NCI-H460 (cell line): ENCODE measurements around the gene CHRNA1. TPM values are rescaled to one million over a fixed set of nuclear protein-coding genes. Genes with fewer than 3 reads are reported as not detected.
A peak's percentile ranks its signal among the peaks of the same experiment; 100 is the strongest.

Source experiments
- DNase-seq: peaks from one replicate; pipeline ENCODE4 v3.0.0-alpha.2; 2016; ENCODE audit warnings: low read depth; ENCODE audit errors: extremely low read depth
- total RNA-seq: library from RNA; depleted of rRNA; stranded (reverse); fragments of >200 nt; shearing (Covaris generic); gene quantifications from 2 replicates; pipeline ENCODE4 v1.2.3, GENCODE V29; 2014

Gene CHRNA1
- total RNA-seq, 1 experiment from 2014 or later = not detected

DNA sequence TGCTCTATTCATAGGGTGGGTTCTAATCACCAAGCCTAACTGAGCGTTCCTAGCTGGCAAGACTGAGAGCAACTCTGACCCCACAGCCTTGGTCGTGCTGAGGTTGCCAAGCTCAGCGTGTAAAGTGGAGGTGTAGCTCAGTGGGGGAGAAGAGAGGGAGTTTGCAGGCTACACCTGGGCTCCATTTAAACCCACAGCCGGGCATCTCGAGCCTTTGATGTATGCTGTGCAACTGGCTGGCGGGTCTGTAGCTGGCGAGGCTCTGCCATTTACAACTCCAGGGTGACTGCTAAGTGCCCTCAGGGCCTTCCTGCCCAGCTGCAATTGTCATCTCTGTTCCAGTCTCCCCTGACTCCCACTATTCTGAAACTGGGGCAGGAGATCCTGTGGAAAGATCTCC is 20.0 kb upstream of the CHRNA1 start:
- DNase-seq = no peak

GRCh38 chr2:174781996-174782395 is 17.7 kb upstream of the CHRNA1 start:
- no peak for DNase-seq

- no peak for DNase-seq
Observed at GRCh38 chr2:174781298-174781697, 17.0 kb upstream of the CHRNA1 start.

GRCh38 chr2:174780856-174781255 is 16.6 kb upstream of the CHRNA1 start:
- no peak for DNase-seq

- DNase-seq = no peak
Observed at GRCh38 chr2:174780191-174780840, 16.0 kb upstream of the CHRNA1 start.

DNA sequence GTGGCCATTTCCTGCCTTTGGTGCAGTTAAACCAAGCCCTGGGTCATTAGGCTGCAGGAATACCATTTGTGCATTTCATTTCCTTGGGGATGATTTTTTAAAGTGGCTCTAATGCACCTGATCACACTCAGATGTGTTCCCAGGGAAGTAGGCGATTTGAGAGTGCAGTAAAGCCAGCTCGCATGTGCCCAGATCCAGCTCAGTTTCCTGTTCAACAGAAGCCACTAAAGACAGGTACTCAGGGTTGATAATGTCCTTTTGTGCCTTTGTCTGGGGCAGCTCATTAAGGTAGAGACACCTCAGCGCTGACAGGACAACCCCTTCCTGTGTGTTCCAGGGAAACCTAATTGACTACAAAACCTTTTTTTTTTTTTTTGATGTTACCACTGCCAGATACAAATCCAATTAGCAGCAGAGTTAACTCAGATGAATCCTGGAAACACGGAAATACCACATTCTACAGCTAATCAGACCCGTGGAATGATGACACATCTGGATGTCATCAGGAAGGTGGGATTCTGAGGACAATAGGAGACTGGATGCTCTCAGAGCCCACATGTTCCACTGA is 15.2 kb upstream of the CHRNA1 start:
- no peak for DNase-seq

DNA sequence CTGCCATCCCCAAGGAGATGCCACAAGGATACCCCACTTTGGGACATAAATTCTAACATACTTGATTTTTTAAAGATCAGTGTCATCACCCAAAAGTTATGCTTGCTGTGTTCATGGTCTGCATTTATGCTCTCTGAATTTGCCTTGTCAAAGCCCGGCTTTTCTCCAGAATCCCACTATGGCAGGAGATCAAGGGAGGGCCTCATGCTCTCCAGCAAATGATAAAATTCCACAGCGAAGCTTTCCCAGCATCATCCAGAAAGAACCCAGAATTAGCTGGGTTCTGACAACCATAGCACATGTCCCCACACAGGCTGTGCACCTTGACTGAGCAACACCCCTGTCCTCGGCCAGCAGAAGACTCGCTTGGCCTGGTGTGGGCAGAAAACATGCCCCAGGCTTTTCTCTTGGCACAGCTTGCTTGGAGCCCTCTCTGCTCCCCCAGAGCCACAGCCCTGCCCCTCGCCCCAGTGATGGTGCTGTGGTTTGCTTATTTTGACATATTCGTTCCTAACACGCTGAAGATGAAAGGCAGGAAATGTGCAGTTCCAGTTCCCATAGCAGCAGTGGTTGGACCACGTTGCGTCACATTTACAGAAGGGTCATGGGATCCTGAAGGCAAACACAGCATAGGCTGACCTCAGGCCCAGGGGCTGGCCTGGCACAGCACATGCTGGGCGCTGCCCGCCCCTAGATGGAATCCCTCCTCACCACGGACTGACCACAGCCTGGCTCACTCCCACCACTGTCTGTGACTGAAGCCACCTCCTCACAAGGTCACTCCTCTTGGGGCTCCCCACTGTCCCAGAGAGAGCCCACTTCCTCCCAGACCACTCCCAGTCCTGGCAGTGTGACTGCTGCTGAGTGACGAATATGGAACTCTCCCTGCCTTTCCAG is 14.1 kb upstream of the CHRNA1 start:
- DNase-seq = no peak

GRCh38 chr2:174777347-174778084 is 13.2 kb upstream of the CHRNA1 start:
- DNase-seq = no peak

DNA sequence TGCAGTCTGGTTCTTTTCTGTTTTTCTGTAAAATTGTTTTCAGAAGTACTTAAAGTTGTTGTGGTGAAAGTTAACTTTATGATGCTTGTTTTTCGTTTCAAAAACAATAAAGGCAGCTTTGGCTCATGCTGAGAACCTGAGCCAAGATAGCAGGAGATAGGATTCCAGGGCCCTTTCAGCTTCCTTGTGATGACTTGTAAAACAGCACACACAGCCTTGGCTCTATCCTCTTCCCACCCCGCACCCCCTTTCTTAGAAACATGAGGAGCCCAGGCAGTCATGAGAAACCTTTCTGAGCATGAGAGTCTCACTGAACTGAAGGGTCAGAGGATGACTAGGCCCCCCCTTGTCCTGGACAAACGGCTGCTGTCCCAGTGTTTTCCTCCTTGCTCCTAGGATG is 12.4 kb upstream of the CHRNA1 start:
- DNase-seq = no peak

DNA sequence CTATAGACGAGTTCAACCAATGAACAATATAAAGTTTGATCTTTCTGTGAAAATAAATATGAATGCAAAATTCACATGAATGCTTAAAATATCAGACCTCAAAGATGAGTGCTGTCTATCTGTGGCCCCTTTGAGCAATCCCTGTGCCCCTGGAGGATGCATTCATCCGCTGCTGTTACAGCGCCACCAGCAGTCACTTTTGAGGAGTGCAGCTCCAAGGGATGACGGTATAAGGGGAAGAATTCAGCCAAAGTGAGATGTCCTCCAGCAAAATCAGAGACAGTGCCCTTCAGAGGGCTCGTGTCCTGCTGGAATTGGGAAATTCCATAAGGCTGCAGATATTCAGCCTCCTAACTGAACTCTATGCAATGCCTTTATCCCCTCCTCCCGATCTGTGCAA is 12.0 kb upstream of the CHRNA1 start:
- DNase-seq = no peak

- no peak for DNase-seq
Observed at GRCh38 chr2:174775571-174775980, 11.3 kb upstream of the CHRNA1 start.

DNA sequence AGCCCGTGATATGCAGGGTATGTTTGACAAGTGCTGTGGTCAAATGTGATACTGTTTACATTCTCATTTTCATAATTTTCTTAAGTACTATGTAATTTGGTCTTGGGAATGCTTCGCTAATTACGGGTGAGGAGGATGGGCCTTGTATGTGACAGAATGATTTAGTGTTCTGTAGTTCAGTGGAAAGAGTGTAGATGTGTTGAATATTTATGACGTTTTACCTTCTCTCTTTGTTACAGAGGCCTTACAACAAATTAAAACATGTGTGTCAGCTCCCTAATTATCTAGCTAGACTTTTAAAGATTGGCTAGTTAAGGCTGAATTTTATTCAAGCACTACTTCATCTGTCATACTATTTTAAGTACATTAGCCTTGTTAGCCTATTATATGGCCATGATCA is 10.6 kb upstream of the CHRNA1 start:
- no peak for DNase-seq

DNA sequence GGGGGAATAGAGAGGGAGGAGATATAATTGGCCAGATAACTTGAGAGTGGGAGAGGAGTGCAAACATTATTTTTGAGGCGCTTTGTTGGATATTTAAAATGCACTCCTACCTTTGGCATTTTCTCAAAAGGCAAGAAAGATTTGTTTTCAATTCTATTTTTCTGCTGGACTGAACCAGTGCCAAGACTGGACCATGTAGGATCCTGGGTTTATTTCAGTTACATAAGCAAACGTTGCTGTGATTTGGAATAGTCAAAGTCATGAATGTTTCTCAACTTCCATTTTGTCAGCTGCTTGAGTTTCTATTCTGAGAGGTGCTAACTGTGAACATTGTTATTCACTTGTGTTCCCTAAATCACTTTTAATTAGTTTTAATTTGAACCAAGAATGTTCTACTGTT is 8.9 kb upstream of the CHRNA1 start:
- no peak for DNase-seq

- DNase-seq = no peak
Observed at GRCh38 chr2:174772472-174772801, 8.2 kb upstream of the CHRNA1 start.

- DNase-seq = peak; percentile 79
Observed at GRCh38 chr2:174771631-174772471, 7.6 kb upstream of the CHRNA1 start.

DNA sequence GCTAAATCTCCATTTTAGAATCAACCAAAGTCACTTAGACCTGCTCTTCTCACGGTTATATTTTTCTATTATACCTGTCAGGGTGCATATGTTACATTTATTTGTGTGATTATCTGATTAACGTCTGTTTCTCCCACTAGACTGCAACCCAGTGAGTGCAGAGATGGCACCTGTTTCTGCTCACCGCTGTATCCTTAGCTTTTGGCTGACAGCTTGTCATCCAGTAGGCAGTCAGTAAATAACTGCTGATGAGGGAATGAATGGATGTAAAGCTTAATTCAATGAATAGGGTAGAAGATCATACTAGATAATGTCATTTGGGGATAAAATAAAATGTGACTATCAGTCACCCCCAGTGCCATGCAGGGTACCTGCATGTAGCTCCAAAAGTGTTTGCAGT is 6.9 kb upstream of the CHRNA1 start:
- no peak for DNase-seq

GRCh38 chr2:174768557-174768956 is 4.3 kb upstream of the CHRNA1 start:
- no peak for DNase-seq

- DNase-seq = no peak
Observed at GRCh38 chr2:174766271-174766670, 2.0 kb upstream of the CHRNA1 start.

DNA sequence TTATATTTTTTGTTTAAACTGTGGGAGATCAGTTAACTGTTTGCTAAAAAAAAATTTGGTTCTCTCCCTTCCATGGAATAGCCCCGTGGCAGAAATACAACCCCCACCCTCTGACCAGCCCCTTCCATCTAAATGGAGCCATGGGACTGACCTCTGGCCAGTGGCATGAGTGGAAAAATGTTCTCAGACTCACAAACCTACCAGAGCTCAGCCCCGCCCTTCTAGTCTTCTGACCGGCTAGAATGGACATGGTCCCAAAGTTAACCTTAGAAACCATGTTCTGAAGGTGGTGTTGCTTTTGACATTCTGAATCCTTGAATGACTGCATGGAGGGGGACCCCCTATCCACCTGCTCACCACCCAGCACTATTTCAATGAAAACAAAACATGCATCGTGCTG is 1.3 kb upstream of the CHRNA1 start:
- DNase-seq = no peak

GRCh38 chr2:174763780-174764179 is 492 bp downstream of the CHRNA1 start:
- no peak for DNase-seq
